Stimulated activated CD8-positive, alpha-beta memory T cell treated with anti-CD3 and anti-CD28 coated beads, Interleukin-15, amount 100 ng/mL, for 4 hours (primary cell): Measurements from ENCODE around the gene JADE3.
"Not testable (repeated sequence)": the region's sequence is repeated elsewhere in the genome, so short reads cannot be mapped to it uniquely, and the experiment has no call there.

Source experiments
- DNase-seq, 2 donors: peaks; one replicate each; pipeline ENCODE4 v3.0.0-alpha.2; 2020; ENCODE audit warnings: low read depth in 2 of 2

Gene JADE3

GRCh38 chrX:46935295-46935694, 23.1 kb downstream of the JADE3 start:
- DNase-seq, result no peak

GRCh38 chrX:46938589-46938988, 26.4 kb downstream of the JADE3 start:
- no peak for DNase-seq

- DNase-seq, result no peak
Measured at GRCh38 chrX:46941341-46941740, 29.1 kb downstream of the JADE3 start.

- no peak for DNase-seq
Measured at GRCh38 chrX:46953137-46953527, 40.9 kb downstream of the JADE3 start.

- no peak for DNase-seq
Measured at GRCh38 chrX:46953597-46953996, 41.4 kb downstream of the JADE3 start.

- no peak for DNase-seq
Measured at GRCh38 chrX:46954716-46955115, 42.5 kb downstream of the JADE3 start.

GRCh38 chrX:46956589-46956988, 44.4 kb downstream of the JADE3 start:
- DNase-seq, result not testable (repeated sequence)

- DNase-seq, result no peak
Measured at GRCh38 chrX:46957297-46957696, 45.1 kb downstream of the JADE3 start.

GRCh38 chrX:46959101-46959500, 46.9 kb downstream of the JADE3 start:
- DNase-seq, result no peak

GRCh38 chrX:46959985-46960700, 47.9 kb downstream of the JADE3 start:
- DNase-seq, result no peak

GRCh38 chrX:46961097-46961496, 48.9 kb downstream of the JADE3 start:
- no peak for DNase-seq

GRCh38 chrX:46961574-46962283, 49.5 kb downstream of the JADE3 start:
- DNase-seq, result no peak

GRCh38 chrX:46965125-46965758, 53.0 kb downstream of the JADE3 start:
- no peak for DNase-seq

GRCh38 chrX:46967547-46967946, 55.3 kb downstream of the JADE3 start:
- DNase-seq, result no peak

GRCh38 chrX:46977046-46977445, 64.8 kb downstream of the JADE3 start:
- DNase-seq, result not testable (repeated sequence)

- peak; percentile 9 to 27 for DNase-seq
Measured at GRCh38 chrX:46978341-46979291, 66.4 kb downstream of the JADE3 start.

- no peak for DNase-seq
Measured at GRCh38 chrX:46984705-46985104, 72.5 kb downstream of the JADE3 start.

GRCh38 chrX:46989548-46989947, 77.3 kb downstream of the JADE3 start:
- no peak for DNase-seq

- no peak for DNase-seq
Measured at GRCh38 chrX:46991664-46992063, 79.4 kb downstream of the JADE3 start.

GRCh38 chrX:46992070-46992469, 79.8 kb downstream of the JADE3 start:
- DNase-seq, result no peak

GRCh38 chrX:46994096-46994495, 81.9 kb downstream of the JADE3 start:
- no peak for DNase-seq

- no peak for DNase-seq
Measured at GRCh38 chrX:47012131-47012530, 99.9 kb downstream of the JADE3 start.
